Measurements from ENCODE around the gene UBE2E2.

GRCh38 chr3:23385327-23385726, 182.2 kb downstream of the UBE2E2 start:
- TF ChIP-seq, protein P1, sequence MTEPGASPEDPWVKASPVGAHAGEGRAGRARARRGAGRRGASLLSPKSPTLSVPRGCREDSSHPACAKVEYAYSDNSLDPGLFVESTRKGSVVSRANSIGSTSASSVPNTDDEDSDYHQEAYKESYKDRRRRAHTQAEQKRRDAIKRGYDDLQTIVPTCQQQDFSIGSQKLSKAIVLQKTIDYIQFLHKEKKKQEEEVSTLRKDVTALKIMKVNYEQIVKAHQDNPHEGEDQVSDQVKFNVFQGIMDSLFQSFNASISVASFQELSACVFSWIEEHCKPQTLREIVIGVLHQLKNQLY (CRISPR knock-in tag; IDR thresholded peaks at IDR 0.05): no peak
- TF ChIP-seq ZBTB49 (CRISPR knock-in tag; IDR thresholded peaks at IDR 0.05; ENCODE audit: borderline replicate concordance) (no peak), RXRA (CRISPR knock-in tag; IDR thresholded peaks at IDR 0.05) (no peak), POLR2A (IDR thresholded peaks at IDR 0.05; ENCODE audit: insufficient read depth in 1 of 2, low read depth in 2 of 2, low read length in 2 of 2) (no peak)
- TF ChIP-seq, protein P2, sequence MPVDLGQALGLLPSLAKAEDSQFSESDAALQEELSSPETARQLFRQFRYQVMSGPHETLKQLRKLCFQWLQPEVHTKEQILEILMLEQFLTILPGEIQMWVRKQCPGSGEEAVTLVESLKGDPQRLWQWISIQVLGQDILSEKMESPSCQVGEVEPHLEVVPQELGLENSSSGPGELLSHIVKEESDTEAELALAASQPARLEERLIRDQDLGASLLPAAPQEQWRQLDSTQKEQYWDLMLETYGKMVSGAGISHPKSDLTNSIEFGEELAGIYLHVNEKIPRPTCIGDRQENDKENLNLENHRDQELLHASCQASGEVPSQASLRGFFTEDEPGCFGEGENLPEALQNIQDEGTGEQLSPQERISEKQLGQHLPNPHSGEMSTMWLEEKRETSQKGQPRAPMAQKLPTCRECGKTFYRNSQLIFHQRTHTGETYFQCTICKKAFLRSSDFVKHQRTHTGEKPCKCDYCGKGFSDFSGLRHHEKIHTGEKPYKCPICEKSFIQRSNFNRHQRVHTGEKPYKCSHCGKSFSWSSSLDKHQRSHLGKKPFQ (CRISPR knock-in tag; IDR thresholded peaks at IDR 0.05; ENCODE audit: insufficient replicate concordance): no peak
- TF ChIP-seq, protein P3, sequence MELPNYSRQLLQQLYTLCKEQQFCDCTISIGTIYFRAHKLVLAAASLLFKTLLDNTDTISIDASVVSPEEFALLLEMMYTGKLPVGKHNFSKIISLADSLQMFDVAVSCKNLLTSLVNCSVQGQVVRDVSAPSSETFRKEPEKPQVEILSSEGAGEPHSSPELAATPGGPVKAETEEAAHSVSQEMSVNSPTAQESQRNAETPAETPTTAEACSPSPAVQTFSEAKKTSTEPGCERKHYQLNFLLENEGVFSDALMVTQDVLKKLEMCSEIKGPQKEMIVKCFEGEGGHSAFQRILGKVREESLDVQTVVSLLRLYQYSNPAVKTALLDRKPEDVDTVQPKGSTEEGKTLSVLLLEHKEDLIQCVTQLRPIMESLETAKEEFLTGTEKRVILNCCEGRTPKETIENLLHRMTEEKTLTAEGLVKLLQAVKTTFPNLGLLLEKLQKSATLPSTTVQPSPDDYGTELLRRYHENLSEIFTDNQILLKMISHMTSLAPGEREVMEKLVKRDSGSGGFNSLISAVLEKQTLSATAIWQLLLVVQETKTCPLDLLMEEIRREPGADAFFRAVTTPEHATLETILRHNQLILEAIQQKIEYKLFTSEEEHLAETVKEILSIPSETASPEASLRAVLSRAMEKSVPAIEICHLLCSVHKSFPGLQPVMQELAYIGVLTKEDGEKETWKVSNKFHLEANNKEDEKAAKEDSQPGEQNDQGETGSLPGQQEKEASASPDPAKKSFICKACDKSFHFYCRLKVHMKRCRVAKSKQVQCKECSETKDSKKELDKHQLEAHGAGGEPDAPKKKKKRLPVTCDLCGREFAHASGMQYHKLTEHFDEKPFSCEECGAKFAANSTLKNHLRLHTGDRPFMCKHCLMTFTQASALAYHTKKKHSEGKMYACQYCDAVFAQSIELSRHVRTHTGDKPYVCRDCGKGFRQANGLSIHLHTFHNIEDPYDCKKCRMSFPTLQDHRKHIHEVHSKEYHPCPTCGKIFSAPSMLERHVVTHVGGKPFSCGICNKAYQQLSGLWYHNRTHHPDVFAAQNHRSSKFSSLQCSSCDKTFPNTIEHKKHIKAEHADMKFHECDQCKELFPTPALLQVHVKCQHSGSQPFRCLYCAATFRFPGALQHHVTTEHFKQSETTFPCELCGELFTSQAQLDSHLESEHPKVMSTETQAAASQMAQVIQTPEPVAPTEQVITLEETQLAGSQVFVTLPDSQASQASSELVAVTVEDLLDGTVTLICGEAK (IDR thresholded peaks at IDR 0.05): no peak
- TF ChIP-seq, protein P3 (CRISPR knock-in tag; IDR thresholded peaks at IDR 0.05): no peak

Measured in HepG2 (cell line).